HCT116 (cell line): ENCODE results near the gene FBXL15. TPM values are rescaled to one million over a fixed set of nuclear protein-coding genes. Genes with fewer than 3 reads are reported as not detected.

Experiments used
- ATAC-seq: fragments of 200-7000 bp; cut with Tn5 transposase; 2 replicates; pipeline ENCODE4 v1.9.1; 2020; ENCODE audit warnings: mild to moderate bottlenecking, moderate library complexity
- BruUV-seq: library from RNA; stranded (reverse); fragments of 400-500 nt; replicated peaks from 2 replicates; lab custom pipeline; 2021; lab: Mats Ljungman, UMichigan
- CTCF ChIA-PET: fragments of 300-600 bp; sonication (Branson Sonifier 250); formaldehyde crosslinking; loops from one replicate; lab custom pipeline; 2021; ENCODE audit warnings: antibody characterized with exemption; lab: Charles Lee
- POLR2A ChIA-PET: fragments of 300-600, 350-600 bp; sonication (Branson Sonifier 250); formaldehyde crosslinking; loops from one replicate; lab custom pipeline; 2021; ENCODE audit warnings: antibody characterized with exemption; lab: Charles Lee
- RAD21 ChIA-PET, 2 experiments: fragments of 300-600 bp; sonication (Branson Sonifier 250); formaldehyde crosslinking; loops; one replicate each; lab custom pipeline; 2023; ENCODE audit warnings: low total read pairs in 2 of 2; ENCODE audit not compliant: uncharacterized antibody in 2 of 2, unreplicated experiment in 2 of 2, low non-redundant PET in 1 of 2; lab: Charles Lee
- DNase-seq: peaks from one replicate; pipeline ENCODE4 v3.0.0-alpha.2; 2010; ENCODE audit warnings: low read depth, low spot score
- H2AFZ ChIP-seq: fragments of 200-600 bp; shearing (Covaris generic), sonication (generic); 2 replicates; pipeline ENCODE4 v1.6.1; 2017; ENCODE audit warnings: low read depth, mixed run types, mixed read lengths, antibody characterized with exemption, low read length; ENCODE audit not compliant: poor library complexity, severe bottlenecking
- H3K27ac ChIP-seq: 2 replicates; pipeline ENCODE4 v1.5.1; 2012; ENCODE audit warnings: low read depth, low read length
- H3K27me3 ChIP-seq: fragments of 200-600 bp; sonication (generic); 2 replicates; pipeline ENCODE4 v1.6.1; 2016; ENCODE audit warnings: mixed run types, low read length, mixed read lengths; ENCODE audit not compliant: insufficient read depth
- H3K36me3 ChIP-seq, 2 experiments: fragments of 200-500 bp in 1 of 2; fragments of 200-600 bp in 1 of 2; sonication (Bioruptor generic) in 1 of 2; sonication (generic) in 1 of 2; 2 replicates each; pipeline versions ENCODE4 v1.5.1 to v1.6.1; 2014 to 2016; ENCODE audit warnings: low read length in 2 of 2, inconsistent platforms in 1 of 2, mixed read lengths in 1 of 2, mixed run types in 1 of 2; ENCODE audit not compliant: insufficient read depth in 2 of 2, control insufficient read depth in 1 of 2
- H3K4me1 ChIP-seq, 2 experiments: fragments of 200-600 bp in 1 of 2; sonication (generic) in 1 of 2; 2 replicates each; pipeline versions ENCODE4 v1.5.1 to v1.6.1; 2012 to 2017; ENCODE audit warnings: low read length in 2 of 2, inconsistent platforms in 1 of 2, mild to moderate bottlenecking in 1 of 2, mixed read lengths in 1 of 2, mixed run types in 1 of 2, moderate library complexity in 1 of 2; ENCODE audit not compliant: insufficient read depth in 2 of 2, control insufficient read depth in 1 of 2
- H3K4me2 ChIP-seq: fragments of 200-600 bp; sonication (generic); 2 replicates; pipeline ENCODE4 v1.6.1; 2017; ENCODE audit warnings: mixed run types, low read length, mixed read lengths
- H3K4me3 ChIP-seq, 2 experiments: fragments of 200-600 bp in 1 of 2; sonication (generic) in 1 of 2; replicated peaks in 1 of 2; 2 replicates each; pipeline ENCODE4 v1.5.1; 2011 to 2016; ENCODE audit warnings: low read length in 2 of 2, control low read depth in 1 of 2, low read depth in 1 of 2, mild to moderate bottlenecking in 1 of 2, mixed read lengths in 1 of 2, mixed run types in 1 of 2
- H3K79me2 ChIP-seq: fragments of 200-600 bp; sonication (generic); 2 replicates; pipeline ENCODE4 v1.6.1; 2017; ENCODE audit warnings: mild to moderate bottlenecking, mixed run types, low read length, moderate library complexity, mixed read lengths; ENCODE audit not compliant: insufficient read depth
- H3K9ac ChIP-seq: fragments of 200-600 bp; sonication (generic); 2 replicates; pipeline ENCODE4 v1.6.1; 2016; ENCODE audit warnings: low read length, mixed read lengths
- H3K9me2 ChIP-seq: fragments of 200-600 bp; sonication (generic), shearing (Covaris generic); 2 replicates; pipeline ENCODE4 v1.6.1; 2017; ENCODE audit warnings: mixed run types, mild to moderate bottlenecking, moderate library complexity; ENCODE audit not compliant: insufficient read depth
- H3K9me3 ChIP-seq, 2 experiments: fragments of 200-500 bp in 1 of 2; fragments of 200-600 bp in 1 of 2; sonication (Bioruptor generic) in 1 of 2; sonication (generic) in 1 of 2; 2 replicates each; pipeline ENCODE4 v1.6.1; 2014 to 2017; ENCODE audit warnings: low read length in 2 of 2, mixed read lengths in 2 of 2, inconsistent platforms in 1 of 2, low read depth in 1 of 2, mild to moderate bottlenecking in 1 of 2, mixed run types in 1 of 2, moderate library complexity in 1 of 2; ENCODE audit not compliant: control insufficient read depth in 1 of 2, insufficient read depth in 1 of 2
- H4K20me1 ChIP-seq: fragments of 200-600 bp; sonication (generic), shearing (Covaris generic); 2 replicates; pipeline ENCODE4 v1.6.1; 2017; ENCODE audit warnings: mixed run types, mild to moderate bottlenecking, moderate library complexity; ENCODE audit not compliant: insufficient read depth
- CEBPB ChIP-seq: IDR thresholded peaks from 2 replicates; pipeline ENCODE4 v1.6.1; 2012; ENCODE audit warnings: low read depth
- EGR1 ChIP-seq: IDR thresholded peaks from 2 replicates; pipeline ENCODE4 v1.6.1; 2012; ENCODE audit warnings: low read depth
- JUND ChIP-seq: IDR thresholded peaks from 2 replicates; pipeline ENCODE4 v1.6.1; 2012
- POLR2A ChIP-seq: IDR thresholded peaks from 2 replicates; pipeline ENCODE4 v1.7.0; 2011; ENCODE audit warnings: borderline replicate concordance; ENCODE audit not compliant: insufficient read depth, insufficient read length; ENCODE audit errors: extremely low read depth
- RAD21 ChIP-seq: IDR thresholded peaks from 2 replicates; pipeline ENCODE4 v1.6.1; 2012; ENCODE audit warnings: low read depth, mild to moderate bottlenecking
- TCF7L2 ChIP-seq: IDR thresholded peaks from 2 replicates; pipeline ENCODE4 v1.7.0; 2011; ENCODE audit warnings: borderline replicate concordance, inconsistent platforms; ENCODE audit not compliant: insufficient read depth, insufficient read length; ENCODE audit errors: extremely low read depth
- ZNF274 ChIP-seq: fragments of 200-500 bp; sonication (Bioruptor generic); IDR thresholded peaks from 2 replicates; pipeline ENCODE4 v1.6.1; 2014; ENCODE audit warnings: mild to moderate bottlenecking, low read depth, low read length, inconsistent platforms
- intact Hi-C: fragments of 100-400 bp; cut with micrococcal nuclease; formaldehyde crosslinking; loops from 2 replicates; pipeline ENCODE4 v1.10.0; 2022
- total RNA-seq: library from RNA; stranded (reverse); gene quantifications from one replicate; pipeline ENCODE4 v1.2.1, GENCODE V29; 2021; ENCODE audit not compliant: unreplicated experiment
- TF ChIP-seq, protein P1 (sequence below): IDR thresholded peaks from 2 replicates; pipeline ENCODE4 v1.6.1; 2011; ENCODE audit warnings: mild to moderate bottlenecking, low read length, moderate library complexity; ENCODE audit not compliant: insufficient replicate concordance; ENCODE audit errors: extremely low read depth
- TF ChIP-seq, protein P2 (sequence below), 3 experiments: fragments of 200-600 bp in 1 of 3; sonication (generic) in 1 of 3; IDR thresholded peaks in 2 of 3; conservative IDR thresholded peaks in 1 of 3; 2 replicates each; pipeline ENCODE4 v1.5.1; 2012 to 2017; ENCODE audit warnings: low read depth in 2 of 3, low read length in 2 of 3, antibody characterized with exemption in 1 of 3, borderline replicate concordance in 1 of 3, control low read depth in 1 of 3, mild to moderate bottlenecking in 1 of 3, mixed read lengths in 1 of 3, mixed run types in 1 of 3, moderate library complexity in 1 of 3; ENCODE audit not compliant: insufficient read depth in 1 of 3

FBXL15 gene
- total RNA-seq, 1 experiment from 2014 or later, result 21.1 TPM

DNA sequence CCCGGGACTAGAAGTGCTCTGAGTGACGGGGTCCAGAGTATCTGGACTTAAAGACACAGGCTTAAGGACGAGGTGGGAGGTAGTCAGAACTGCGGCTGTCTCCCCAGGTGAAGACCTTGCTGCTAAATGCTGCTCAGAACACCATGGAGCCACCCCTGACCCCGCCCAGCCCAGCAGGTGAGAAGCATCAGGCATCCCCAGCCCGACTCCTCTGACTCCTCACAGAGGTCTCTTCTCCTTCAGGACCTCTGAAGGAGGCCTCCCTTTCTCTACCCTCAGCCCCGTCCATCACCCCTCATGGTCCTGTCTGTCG, 19.3 kb upstream of the FBXL15 start:
- Histone ChIP-seq H4K20me1 (no peaks in the 10 kb centered on the region), H3K4me1 (peaks cover 21 to 59% of the 10 kb centered on the region in 2 experiments), H3K27ac (peak overlapping the region; percentile 56), H3K9me2 (no peaks in the 10 kb centered on the region), H3K9me3 (no peaks in the 10 kb centered on the region), H3K4me3 (0 out of 4 replicates have a peak overlapping the region, but pooled peaks of 1 of the 2 experiments have one; percentile 17), H3K27me3 (no peaks in the 10 kb centered on the region), H3K36me3 (peaks cover 11 to 26% of the 10 kb centered on the region in 2 experiments; a peak in 3 of 4 replicates), H3K4me2 (peak overlapping the region; percentile 62), H2AFZ (no peak overlapping the region), H3K9ac (peak overlapping the region; percentile 51), H3K79me2 (peaks cover 7% of the 10 kb centered on the region; the same call in 1 of the 2 replicates)
- ChIA-PET POLR2A (interaction anchor here (3.5 kb wide), 1 partner anchor 171 kb away, joined by 15 read pairs; no protein-coding TSS in a partner anchor), CTCF (interaction anchor here (1.0 to 9.3 kb wide), 3 partner anchors 7 to 172 kb away, joined by 3 to 154 read pairs (median 3); partner anchors contain the start of genes ELOVL3 and SUFU), RAD21 (interaction anchor here (0.8 to 2.3 kb wide), 2 partner anchors 171 kb away, joined by 3 to 8 read pairs; no protein-coding TSS in a partner anchor)
- intact Hi-C loops, result no loop called here
- no TSS peak for BruUV-seq
- no peak for ATAC-seq
- TF ChIP-seq CEBPB (no peak), ZNF274 (no peak), RAD21 (no peak), TCF7L2 (no peak), EGR1 (no peak), POLR2A (no peak), JUND (no peak)
- TF ChIP-seq, protein P1, sequence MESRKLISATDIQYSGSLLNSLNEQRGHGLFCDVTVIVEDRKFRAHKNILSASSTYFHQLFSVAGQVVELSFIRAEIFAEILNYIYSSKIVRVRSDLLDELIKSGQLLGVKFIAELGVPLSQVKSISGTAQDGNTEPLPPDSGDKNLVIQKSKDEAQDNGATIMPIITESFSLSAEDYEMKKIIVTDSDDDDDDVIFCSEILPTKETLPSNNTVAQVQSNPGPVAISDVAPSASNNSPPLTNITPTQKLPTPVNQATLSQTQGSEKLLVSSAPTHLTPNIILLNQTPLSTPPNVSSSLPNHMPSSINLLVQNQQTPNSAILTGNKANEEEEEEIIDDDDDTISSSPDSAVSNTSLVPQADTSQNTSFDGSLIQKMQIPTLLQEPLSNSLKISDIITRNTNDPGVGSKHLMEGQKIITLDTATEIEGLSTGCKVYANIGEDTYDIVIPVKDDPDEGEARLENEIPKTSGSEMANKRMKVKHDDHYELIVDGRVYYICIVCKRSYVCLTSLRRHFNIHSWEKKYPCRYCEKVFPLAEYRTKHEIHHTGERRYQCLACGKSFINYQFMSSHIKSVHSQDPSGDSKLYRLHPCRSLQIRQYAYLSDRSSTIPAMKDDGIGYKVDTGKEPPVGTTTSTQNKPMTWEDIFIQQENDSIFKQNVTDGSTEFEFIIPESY, result no peak
- TF ChIP-seq, protein P2, sequence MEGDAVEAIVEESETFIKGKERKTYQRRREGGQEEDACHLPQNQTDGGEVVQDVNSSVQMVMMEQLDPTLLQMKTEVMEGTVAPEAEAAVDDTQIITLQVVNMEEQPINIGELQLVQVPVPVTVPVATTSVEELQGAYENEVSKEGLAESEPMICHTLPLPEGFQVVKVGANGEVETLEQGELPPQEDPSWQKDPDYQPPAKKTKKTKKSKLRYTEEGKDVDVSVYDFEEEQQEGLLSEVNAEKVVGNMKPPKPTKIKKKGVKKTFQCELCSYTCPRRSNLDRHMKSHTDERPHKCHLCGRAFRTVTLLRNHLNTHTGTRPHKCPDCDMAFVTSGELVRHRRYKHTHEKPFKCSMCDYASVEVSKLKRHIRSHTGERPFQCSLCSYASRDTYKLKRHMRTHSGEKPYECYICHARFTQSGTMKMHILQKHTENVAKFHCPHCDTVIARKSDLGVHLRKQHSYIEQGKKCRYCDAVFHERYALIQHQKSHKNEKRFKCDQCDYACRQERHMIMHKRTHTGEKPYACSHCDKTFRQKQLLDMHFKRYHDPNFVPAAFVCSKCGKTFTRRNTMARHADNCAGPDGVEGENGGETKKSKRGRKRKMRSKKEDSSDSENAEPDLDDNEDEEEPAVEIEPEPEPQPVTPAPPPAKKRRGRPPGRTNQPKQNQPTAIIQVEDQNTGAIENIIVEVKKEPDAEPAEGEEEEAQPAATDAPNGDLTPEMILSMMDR (IDR thresholded peaks at IDR 0.05 in 2 of 3, conservative IDR thresholded peaks at IDR 0.05 in 1 of 3; ENCODE audit: borderline replicate concordance in 1 of 3, insufficient read depth in 1 of 3, low read depth in 2 of 3, low read length in 2 of 3), result no peak
- DNase-seq, result no peak
